HG03139 (cell line): Measurements from ENCODE around the gene RNF223.
"Not testable (repeated sequence)": the region's sequence is repeated elsewhere in the genome, so short reads cannot be mapped to it uniquely, and the experiment has no call there.

ENCODE experiments used
- ATAC-seq: cut with Tn5 transposase; IDR thresholded peaks from one replicate; pipeline ENCODE4 v1.9.1; 2021; ENCODE audit not compliant: unreplicated experiment

Gene RNF223

GRCh38 chr1:1031659-1032235 is 42.4 kb downstream of the RNF223 start:
- ATAC-seq: no peak

GRCh38 chr1:1030867-1031658 is 43.0 kb downstream of the RNF223 start:
- ATAC-seq: not testable (repeated sequence)

- no peak for ATAC-seq
Measured at GRCh38 chr1:1027791-1028190, 46.3 kb downstream of the RNF223 start.

- ATAC-seq: no peak
Measured at GRCh38 chr1:1026599-1027413, 47.3 kb downstream of the RNF223 start.

- ATAC-seq: no peak
Measured at GRCh38 chr1:1025730-1026129, 48.4 kb downstream of the RNF223 start.

GRCh38 chr1:1024771-1025699 is 49.1 kb downstream of the RNF223 start:
- ATAC-seq: no peak

- no peak for ATAC-seq
Measured at GRCh38 chr1:1024149-1024770, 49.8 kb downstream of the RNF223 start.

GRCh38 chr1:1023700-1024099 is 50.4 kb downstream of the RNF223 start:
- ATAC-seq: no peak

- ATAC-seq: no peak
Measured at GRCh38 chr1:1022302-1023009, 51.6 kb downstream of the RNF223 start.

GRCh38 chr1:1021920-1022259 is 52.2 kb downstream of the RNF223 start:
- ATAC-seq: no peak

GRCh38 chr1:1021010-1021919 is 52.8 kb downstream of the RNF223 start:
- ATAC-seq: no peak
